ENCODE results near the gene MMEL1. TPM values are rescaled to one million over a fixed set of nuclear protein-coding genes. Genes with fewer than 3 reads are reported as not detected.

The MMEL1 gene
- total and polyA plus RNA-seq, 11 donors, result 0.30 to 2.6 (median 0.97) TPM; not detected in 5

DNA sequence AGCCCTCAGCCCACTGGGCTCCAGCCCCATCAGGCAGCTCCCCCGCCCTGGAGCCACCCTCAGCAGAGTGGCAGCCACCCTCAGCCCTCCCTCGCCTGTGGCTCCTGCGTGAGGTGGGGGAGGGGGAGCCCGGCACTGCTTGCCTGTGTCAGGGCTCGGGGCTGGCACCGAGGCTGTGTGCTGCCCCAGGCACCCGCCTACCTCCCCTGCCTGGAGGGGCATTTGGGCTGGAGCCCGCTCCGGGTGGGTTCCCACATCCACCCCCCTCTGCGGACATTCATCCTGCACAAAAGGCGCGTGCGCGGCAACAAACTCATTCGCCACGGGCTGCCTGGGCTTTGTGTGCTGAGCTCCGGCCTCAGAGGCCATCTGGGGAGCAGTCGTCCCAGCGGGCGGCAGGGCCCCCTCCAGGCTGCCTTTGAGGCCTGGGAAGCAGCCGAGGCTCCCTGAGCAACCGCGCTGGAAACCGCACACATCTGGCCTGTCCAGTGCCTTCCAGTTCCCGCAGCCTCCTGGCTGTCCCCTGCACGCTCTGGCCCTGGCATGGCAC lies 89.2 kb downstream of the MMEL1 start:
- Histone ChIP-seq H3K27ac (peak overlapping the region in 7 of 12 donors; percentile 35 to 99 (median 96)), H3K36me3 (no peaks in the 10 kb centered on the region), H3K4me3 (no peak overlapping the region), H3K9me3 (no peaks in the 10 kb centered on the region), H3K4me1 (peaks cover 21 to 81% (median 58%) of the 10 kb centered on the region in 12 donors), H3K27me3 (peaks cover 0 to 28% (median 9%) of the 10 kb centered on the region in 9 donors)
- 35 to 42% (median 36%) methylated on average over 10 to 26 of the region's 26 CpGs for WGBS, 4 donors
- ATAC-seq (no peak), DNase-seq (peak in 1 of 5 donors; percentile 54)
- no peak for TF ChIP-seq POLR2A (IDR thresholded peaks at IDR 0.05)
- TF ChIP-seq, protein P1, sequence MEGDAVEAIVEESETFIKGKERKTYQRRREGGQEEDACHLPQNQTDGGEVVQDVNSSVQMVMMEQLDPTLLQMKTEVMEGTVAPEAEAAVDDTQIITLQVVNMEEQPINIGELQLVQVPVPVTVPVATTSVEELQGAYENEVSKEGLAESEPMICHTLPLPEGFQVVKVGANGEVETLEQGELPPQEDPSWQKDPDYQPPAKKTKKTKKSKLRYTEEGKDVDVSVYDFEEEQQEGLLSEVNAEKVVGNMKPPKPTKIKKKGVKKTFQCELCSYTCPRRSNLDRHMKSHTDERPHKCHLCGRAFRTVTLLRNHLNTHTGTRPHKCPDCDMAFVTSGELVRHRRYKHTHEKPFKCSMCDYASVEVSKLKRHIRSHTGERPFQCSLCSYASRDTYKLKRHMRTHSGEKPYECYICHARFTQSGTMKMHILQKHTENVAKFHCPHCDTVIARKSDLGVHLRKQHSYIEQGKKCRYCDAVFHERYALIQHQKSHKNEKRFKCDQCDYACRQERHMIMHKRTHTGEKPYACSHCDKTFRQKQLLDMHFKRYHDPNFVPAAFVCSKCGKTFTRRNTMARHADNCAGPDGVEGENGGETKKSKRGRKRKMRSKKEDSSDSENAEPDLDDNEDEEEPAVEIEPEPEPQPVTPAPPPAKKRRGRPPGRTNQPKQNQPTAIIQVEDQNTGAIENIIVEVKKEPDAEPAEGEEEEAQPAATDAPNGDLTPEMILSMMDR (IDR thresholded peaks at IDR 0.05), result no peak
- intact Hi-C loops (cut with DNase I), result loop anchor here in 5 of 10 donors (10.0 kb wide), 4 partner anchors 101 to 359 kb away; partner anchors contain the start of gene FAAP20 (in 2 of the 5)

DNA sequence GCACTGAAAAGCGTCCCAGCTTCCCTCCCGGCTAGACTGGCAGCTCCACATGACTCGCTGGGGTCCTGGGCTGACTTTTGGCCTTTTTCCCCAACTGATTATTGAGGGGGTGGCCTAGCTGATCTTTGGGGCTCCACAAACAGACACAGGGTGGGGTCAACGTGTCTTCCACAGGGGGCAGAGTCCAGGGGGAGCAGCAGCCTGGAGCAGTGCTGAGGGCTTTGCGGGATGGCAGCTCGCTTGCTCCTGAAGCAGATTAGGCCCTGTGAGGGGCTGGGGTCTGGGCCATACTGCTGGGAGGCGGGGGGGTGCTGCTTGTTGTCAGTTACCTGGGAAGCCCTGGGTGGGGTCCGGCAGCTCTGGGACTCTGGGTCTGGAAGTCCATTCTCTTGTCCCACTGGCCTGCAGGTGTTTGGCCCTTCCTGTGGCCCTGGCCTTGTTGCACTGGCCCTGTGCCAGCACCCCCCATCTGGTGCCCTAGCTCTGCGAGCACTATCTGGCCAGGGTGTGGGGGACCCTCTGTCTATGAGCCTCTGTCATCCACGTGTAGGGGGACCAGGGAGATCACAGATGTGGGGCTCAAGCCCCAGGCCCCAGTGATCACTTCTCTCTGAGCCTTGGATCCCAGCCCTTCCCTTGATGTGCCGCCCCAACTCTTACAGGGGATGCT lies 90.4 kb downstream of the MMEL1 start:
- H3K27ac ChIP-seq, result no peak overlapping the region
- ATAC-seq, result no peak
- H3K36me3 ChIP-seq, result no peaks in the 10 kb centered on the region
- no peak for DNase-seq
- peaks cover 12 to 70% (median 48%) of the 10 kb centered on the region in 12 donors for H3K4me1 ChIP-seq
- no peak for TF ChIP-seq POLR2A (IDR thresholded peaks at IDR 0.05)
- TF ChIP-seq, protein P1 (IDR thresholded peaks at IDR 0.05), result no peak
- peaks cover 0 to 30% (median 9%) of the 10 kb centered on the region in 9 donors for H3K27me3 ChIP-seq
- H3K4me3 ChIP-seq, result no peak overlapping the region
- intact Hi-C loops (cut with DNase I), result loop anchor here in 5 of 10 donors (10.0 kb wide), 4 partner anchors 102 to 358 kb away; partner anchors contain the start of gene FAAP20 (in 2 of the 5)
- 61 to 86% (median 84%) methylated on average over 4 to 11 of the region's 11 CpGs for WGBS, 4 donors
- H3K9me3 ChIP-seq, result no peaks in the 10 kb centered on the region

DNA sequence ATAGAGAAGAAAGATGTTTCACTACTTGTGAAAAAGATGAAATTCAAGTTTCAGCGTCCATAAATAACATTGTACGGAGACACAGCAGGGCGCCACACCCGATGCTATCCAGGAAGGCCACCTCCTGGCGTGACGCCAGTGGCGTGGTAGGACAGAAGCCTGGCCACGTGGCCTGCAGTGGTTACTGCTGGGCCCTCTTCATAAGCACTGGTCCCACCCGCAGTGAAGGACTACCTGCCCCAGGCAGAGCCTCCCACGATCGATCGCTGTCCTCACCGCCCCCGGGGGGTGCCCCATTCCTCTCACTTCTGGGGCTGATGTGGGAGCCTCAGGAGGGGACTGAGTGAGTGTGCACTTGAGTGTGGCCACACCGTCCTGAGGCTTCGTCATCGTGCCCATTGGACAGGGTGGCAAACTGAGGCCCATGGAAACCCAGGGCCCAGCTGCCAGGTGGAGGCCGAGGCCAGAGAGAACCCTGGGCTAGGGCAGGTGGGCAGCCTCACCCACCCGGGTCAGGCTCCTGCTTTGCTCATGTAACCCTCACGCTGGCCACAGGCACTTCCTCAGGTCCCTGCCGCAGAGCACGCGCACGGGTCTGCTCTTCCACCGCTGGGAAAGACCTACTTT lies 91.1 kb downstream of the MMEL1 start:
- Histone ChIP-seq H3K4me1 (peaks cover 11 to 63% (median 43%) of the 10 kb centered on the region in 12 donors), H3K27me3 (peaks cover 0 to 30% (median 9%) of the 10 kb centered on the region in 9 donors), H3K27ac (peak overlapping the region in 1 of 12 donors; percentile 2), H3K9me3 (no peaks in the 10 kb centered on the region), H3K36me3 (no peaks in the 10 kb centered on the region), H3K4me3 (no peak overlapping the region)
- TF ChIP-seq POLR2A (IDR thresholded peaks at IDR 0.05), result no peak
- TF ChIP-seq, protein P1 (IDR thresholded peaks at IDR 0.05), result no peak
- ATAC-seq (peak in 1 of 4 donors; percentile 15), DNase-seq (peak in 4 of 5 donors; percentile 62 to 83 (median 74))
- intact Hi-C loops (cut with DNase I), result loop anchor here in 5 of 10 donors (10.0 kb wide), 4 partner anchors 103 to 357 kb away; partner anchors contain the start of gene FAAP20 (in 2 of the 5)
- WGBS, 4 donors, result 55 to 72% (median 67%) methylated on average over 14 to 25 of the region's 25 CpGs

Data from heart left ventricle (tissue), 16 donors.